Renal cortex interstitium (tissue), 11 donors: ENCODE measurements around the gene XPO1. TPM values are rescaled to one million over a fixed set of nuclear protein-coding genes. Genes with fewer than 3 reads are reported as not detected.
"Not testable (repeated sequence)": the region's sequence is repeated elsewhere in the genome, so short reads cannot be mapped to it uniquely, and the experiment has no call there.

Source experiments
- DNase-seq, 11 donors: peaks; one replicate each; pipeline ENCODE4 v3.0.0-alpha.2; 2013; ENCODE audit warnings: low read depth in 9 of 11, low spot score in 4 of 11; ENCODE audit errors: extremely low read depth in 1 of 11
- polyA plus RNA-seq, 3 donors: library from polyadenylated mRNA; unstranded; fragments of 120-200 nt; gene quantifications; one replicate each; pipeline ENCODE4 v1.2.1, GENCODE V29; 2013; ENCODE audit not compliant: insufficient read length in 3 of 3

Gene XPO1
- polyA plus RNA-seq, 3 donors = 237 to 304 (median 271) TPM

- DNase-seq = no peak
Measured at GRCh38 chr2:61450144-61450543, 88.0 kb downstream of the XPO1 start.

GRCh38 chr2:61448229-61448628 is 89.9 kb downstream of the XPO1 start:
- no peak for DNase-seq

DNA sequence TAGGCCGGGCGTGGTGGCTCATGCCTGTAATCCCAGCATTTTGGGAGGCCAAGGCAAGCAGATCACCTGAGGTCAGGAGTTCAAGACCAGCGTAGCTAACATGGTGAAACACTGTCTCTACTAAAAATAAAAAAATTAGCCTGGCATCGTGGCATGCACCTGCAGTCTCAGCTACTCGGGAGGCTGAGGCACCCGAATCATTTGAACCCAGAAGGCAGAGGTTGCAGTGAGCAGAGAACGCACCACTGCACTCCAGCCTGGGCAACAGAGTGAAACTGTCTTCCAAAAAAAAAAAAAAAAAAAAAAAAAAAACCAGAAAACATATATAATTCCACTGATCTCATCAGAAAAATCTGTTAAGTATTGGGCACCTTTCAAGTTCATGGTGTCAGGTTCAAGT is 91.2 kb downstream of the XPO1 start:
- not testable (repeated sequence) for DNase-seq

- DNase-seq = no peak
Measured at GRCh38 chr2:61443342-61444041, 94.7 kb downstream of the XPO1 start.

GRCh38 chr2:61439241-61440002 is 98.7 kb downstream of the XPO1 start:
- DNase-seq = no peak

GRCh38 chr2:61438670-61439069 is 99.5 kb downstream of the XPO1 start:
- DNase-seq = no peak

- no peak for DNase-seq
Measured at GRCh38 chr2:61437170-61437569, 101.0 kb downstream of the XPO1 start.

DNA sequence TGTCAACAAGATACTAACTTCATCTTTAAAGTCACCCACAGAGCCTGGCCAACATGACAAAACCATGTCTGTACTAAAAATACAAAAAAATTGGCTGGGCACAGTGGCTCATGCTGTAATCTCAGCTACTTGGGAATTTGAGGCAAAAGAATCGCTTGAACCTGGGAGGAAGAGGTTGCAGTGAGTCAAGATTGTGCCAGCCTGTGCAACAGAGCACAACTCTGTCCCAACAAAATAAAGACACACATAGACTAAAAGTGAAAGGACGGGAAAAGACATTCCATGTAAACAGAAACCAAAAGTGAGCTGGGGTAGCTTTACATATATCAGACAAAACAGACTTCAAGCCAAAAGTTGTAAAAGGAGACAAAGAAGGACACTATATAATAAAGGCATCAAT is 102.1 kb downstream of the XPO1 start:
- DNase-seq = no peak

- DNase-seq = no peak
Measured at GRCh38 chr2:61435291-61435690, 102.9 kb downstream of the XPO1 start.

- no peak for DNase-seq
Measured at GRCh38 chr2:61434314-61434713, 103.8 kb downstream of the XPO1 start.

DNA sequence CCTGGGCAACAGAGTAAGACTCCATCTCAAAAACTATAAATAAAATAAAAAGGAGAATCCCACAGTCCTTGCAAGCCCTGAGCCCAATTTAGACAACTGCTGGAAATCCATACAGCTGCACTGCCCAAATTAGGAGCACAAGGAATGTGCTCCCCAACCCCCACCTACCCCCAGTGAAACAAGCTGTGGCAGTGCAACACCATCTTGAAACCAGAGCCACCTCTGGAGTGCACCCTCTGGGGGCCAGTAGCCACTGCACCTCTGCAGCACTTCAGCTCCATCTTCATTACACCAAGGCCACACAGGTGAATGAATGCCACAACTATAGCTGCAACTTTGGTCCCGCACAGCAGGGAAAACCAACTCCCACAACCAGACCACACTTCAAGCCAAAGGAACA is 104.5 kb downstream of the XPO1 start:
- no peak for DNase-seq

DNA sequence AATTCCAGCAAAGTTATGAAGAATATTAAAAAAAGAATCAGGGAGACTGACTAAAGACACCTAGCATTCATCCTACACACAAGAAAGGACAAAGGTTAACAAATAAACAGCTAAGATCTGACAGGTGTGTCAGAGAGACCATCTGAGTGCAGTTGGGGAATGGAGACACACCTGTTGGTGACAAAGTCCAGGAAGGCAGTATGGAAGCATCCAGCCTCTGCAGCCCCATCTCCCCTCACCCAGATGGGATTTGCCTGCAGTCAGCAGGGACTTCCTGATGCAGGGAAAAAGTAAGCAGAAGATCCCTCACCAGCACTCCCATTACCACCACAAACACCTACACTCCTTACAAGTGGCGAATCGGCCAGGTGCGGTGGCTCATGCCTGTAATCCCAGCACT is 105.2 kb downstream of the XPO1 start:
- no peak for DNase-seq

GRCh38 chr2:61431345-61431744 is 106.8 kb downstream of the XPO1 start:
- no peak for DNase-seq

Other genes starting within 250 kb of the XPO1 start
- gene USP34, start 67.3 kb downstream of the XPO1 start, polyA plus RNA-seq = 100 to 1,000 TPM; 114 to 147 (median 141) TPM